HepG2 (cell line): ENCODE measurements around the gene DYDC2. TPM values are rescaled to one million over a fixed set of nuclear protein-coding genes. Genes with fewer than 3 reads are reported as not detected.

Source experiments
- ATF7 ChIP-seq, 2 experiments: fragments of 450-650 bp in 1 of 2; sonication (generic) in 1 of 2; formaldehyde crosslinking in 1 of 2; IDR thresholded peaks; 2 replicates each; pipeline versions ENCODE4 v1.4.0 to v1.6.1; 2016 to 2020; ENCODE audit warnings: antibody characterized with exemption in 1 of 2, mild to moderate bottlenecking in 1 of 2, missing genetic modification reagents in 1 of 2
- BHLHE40 ChIP-seq: IDR thresholded peaks from 2 replicates; pipeline ENCODE4 v1.6.1; 2011; ENCODE audit warnings: low read length, improper control_type of control experiment
- EP300 ChIP-seq, 3 experiments: sonication (generic) in 1 of 3; formaldehyde crosslinking in 1 of 3; IDR thresholded peaks; 2 replicates each; pipeline versions ENCODE4 v1.5.1 to v1.6.1; 2011 to 2020; ENCODE audit warnings: low read depth in 2 of 3, low read length in 2 of 3, borderline replicate concordance in 1 of 3, improper control_type of control experiment in 1 of 3, mild to moderate bottlenecking in 1 of 3, missing genetic modification reagents in 1 of 3, moderate library complexity in 1 of 3
- GZF1 ChIP-seq: sonication (generic); formaldehyde crosslinking; IDR thresholded peaks from 2 replicates; pipeline ENCODE4 v1.5.1; 2020; ENCODE audit warnings: mild to moderate bottlenecking, missing genetic modification reagents
- HCFC1 ChIP-seq: fragments of 150-350 bp; IDR thresholded peaks from 2 replicates; pipeline ENCODE4 v1.6.1; 2014; ENCODE audit warnings: low read depth, low read length
- HNRNPH1 ChIP-seq: fragments of 200-400 bp; formaldehyde crosslinking; optimal IDR thresholded peaks from 2 replicates; pipeline ENCODE3; 2017; ENCODE audit warnings: mild to moderate bottlenecking, low read depth, low read length
- HNRNPUL1 ChIP-seq: fragments of 200-400 bp; formaldehyde crosslinking; IDR thresholded peaks from 2 replicates; pipeline ENCODE4 v1.6.1; 2017; ENCODE audit warnings: low read depth, mild to moderate bottlenecking, low read length, moderate library complexity
- KLF9 ChIP-seq: IDR thresholded peaks from 2 replicates; pipeline ENCODE4 v1.6.1; 2016; ENCODE audit warnings: low read depth
- NFIC ChIP-seq: IDR thresholded peaks from 2 replicates; pipeline ENCODE4 v1.6.1; 2012; ENCODE audit warnings: mild to moderate bottlenecking, low read length, inconsistent platforms
- PHB2 ChIP-seq: fragments of 450-650 bp; IDR thresholded peaks from 2 replicates; pipeline ENCODE4 v1.6.1; 2018; ENCODE audit not compliant: partially characterized antibody
- PHF21A ChIP-seq: sonication (generic); formaldehyde crosslinking; IDR thresholded peaks from 2 replicates; pipeline ENCODE4 v1.5.0; 2020; ENCODE audit warnings: mild to moderate bottlenecking, missing genetic modification reagents
- SCMH1 ChIP-seq: sonication (generic); formaldehyde crosslinking; IDR thresholded peaks from 2 replicates; pipeline ENCODE4 v1.9.0; 2021; ENCODE audit warnings: missing genetic modification reagents, mild to moderate bottlenecking, borderline replicate concordance
- SMAD9 ChIP-seq: sonication (generic); formaldehyde crosslinking; IDR thresholded peaks from 2 replicates; pipeline ENCODE4 v1.5.1; 2020; ENCODE audit warnings: mild to moderate bottlenecking, missing genetic modification reagents
- SOX13 ChIP-seq, 3 experiments: fragments of 450-650 bp in 1 of 3; sonication (generic) in 1 of 3; formaldehyde crosslinking in 1 of 3; IDR thresholded peaks in 2 of 3; conservative IDR thresholded peaks in 1 of 3; 2 replicates each; pipeline versions ENCODE4 v1.5.0 to v1.6.1; 2016 to 2020; ENCODE audit warnings: antibody characterized with exemption in 1 of 3, mild to moderate bottlenecking in 1 of 3, missing compliant biosample characterization in 1 of 3, missing genetic modification reagents in 1 of 3, moderate library complexity in 1 of 3
- TEAD2 ChIP-seq: sonication (generic); formaldehyde crosslinking; IDR thresholded peaks from 2 replicates; pipeline ENCODE4 v1.9.0; 2021; ENCODE audit warnings: missing genetic modification reagents
- ZNF235 ChIP-seq: sonication (generic); formaldehyde crosslinking; IDR thresholded peaks from 2 replicates; pipeline ENCODE4 v1.8.1; 2023; ENCODE audit warnings: mild to moderate bottlenecking, missing genetic modification reagents, borderline replicate concordance
- ZNF772 ChIP-seq: sonication (generic); formaldehyde crosslinking; IDR thresholded peaks from 2 replicates; pipeline ENCODE4 v1.5.0; 2020; ENCODE audit warnings: mild to moderate bottlenecking, missing genetic modification reagents
- polyA plus RNA-seq, 8 experiments: library from polyadenylated mRNA; depleted of rRNA in 3 of 8; stranded (reverse) in 7 of 8; unstranded in 1 of 8; fragments of >200 nt; fragmentation: Illumina TruSeq in 4 of 8; extraction: Trizol in 4 of 8; gene quantifications; 2 replicates each; pipeline versions ENCODE4 v1.2.1 to v1.2.3, GENCODE V29; 2011 to 2016; ENCODE audit warnings: low read depth in 4 of 8, missing spikeins in 1 of 8, mixed read lengths in 1 of 8; ENCODE audit not compliant: insufficient read depth in 1 of 8
- total RNA-seq, 5 experiments: library from RNA; depleted of rRNA; stranded (reverse); fragments of >200 nt; fragmentation: Illumina TruSeq; extraction: Trizol; gene quantifications; 2 replicates each; pipeline ENCODE4 v1.2.3, GENCODE V29; 2016; ENCODE audit warnings: low read depth in 1 of 5
- TF ChIP-seq, protein P1 (sequence below): sonication (generic); formaldehyde crosslinking; IDR thresholded peaks from 2 replicates; pipeline ENCODE4 v1.4.0; 2020; ENCODE audit warnings: mild to moderate bottlenecking, missing genetic modification reagents
- TF ChIP-seq, protein P2 (sequence below): sonication (generic); IDR thresholded peaks from 2 replicates; pipeline ENCODE4 v1.6.1; 2016; ENCODE audit warnings: low read depth, borderline replicate concordance
- TF ChIP-seq, protein P3 (sequence below), 2 experiments: sonication (generic) in 1 of 2; formaldehyde crosslinking in 1 of 2; IDR thresholded peaks; 2 replicates each; pipeline versions ENCODE4 v1.4.0 to v1.6.1; 2016 to 2020; ENCODE audit warnings: borderline replicate concordance in 1 of 2, low read depth in 1 of 2, mild to moderate bottlenecking in 1 of 2, missing genetic modification reagents in 1 of 2
- TF ChIP-seq, protein P4 (sequence below): sonication (generic); formaldehyde crosslinking; IDR thresholded peaks from 2 replicates; pipeline ENCODE4 v1.8.0; 2022; ENCODE audit warnings: missing genetic modification reagents, mild to moderate bottlenecking, inconsistent platforms, borderline replicate concordance

DYDC2 gene
- total and polyA plus RNA-seq, 2 of the 13 experiments (the other 11 are each of a cell fraction or from before 2014, with no cell fraction given): 0.98 to 2.3 TPM

DNA sequence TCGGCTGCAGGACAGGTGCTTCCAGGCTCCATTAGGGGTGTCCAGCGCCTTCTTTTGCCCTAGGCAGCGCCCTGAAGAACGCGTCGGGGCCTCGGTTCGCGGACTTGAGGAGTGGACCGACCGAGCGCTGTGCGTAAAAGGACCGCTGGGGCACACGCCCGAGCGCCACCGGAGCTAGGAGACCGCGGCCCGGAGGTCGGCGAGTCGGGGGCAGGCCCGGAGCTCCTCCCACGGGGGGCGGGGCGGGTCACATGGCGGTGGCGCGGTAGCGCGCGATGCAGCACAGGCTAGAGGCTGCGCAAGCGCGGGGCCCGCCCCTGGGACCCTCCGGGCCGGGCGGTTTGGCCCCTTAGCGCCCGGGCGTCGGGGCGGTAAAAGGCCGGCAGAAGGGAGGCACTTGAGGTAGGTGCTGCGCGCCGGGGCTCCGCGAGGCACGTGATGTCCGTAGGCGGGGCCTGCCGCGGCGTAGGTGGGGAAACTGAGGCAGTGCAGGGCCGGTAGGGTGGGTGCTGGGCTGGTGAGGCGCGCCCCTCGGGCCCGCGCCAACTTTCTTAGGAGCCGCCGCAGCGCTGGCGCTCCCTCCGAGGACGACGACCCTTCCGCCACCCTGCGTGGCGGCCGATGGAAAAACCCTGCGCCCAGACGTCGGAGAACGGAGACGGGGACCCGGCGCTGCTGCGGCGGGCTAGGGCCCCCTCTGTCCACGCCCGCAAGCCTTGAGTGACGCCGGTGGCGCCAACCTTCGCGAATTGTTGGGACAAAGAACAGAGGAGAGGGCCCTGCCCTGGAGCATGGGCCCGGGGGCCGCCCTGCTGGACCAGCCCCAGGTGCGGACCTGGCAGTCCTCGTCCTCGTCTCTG, 51.9 kb downstream of the DYDC2 start, which contains the start of gene PRXL2A (continued):
- TF ChIP-seq PHB2: no peak
- TF ChIP-seq NFIC: no peak
- TF ChIP-seq KLF9 (CRISPR knock-in tag): no peak
- no peak for TF ChIP-seq HCFC1
- no peak for TF ChIP-seq SOX13 (IDR thresholded peaks at IDR 0.05)
- no peak for TF ChIP-seq SOX13 (CRISPR knock-in tag; conservative IDR thresholded peaks at IDR 0.05 in 1 of 2, IDR thresholded peaks at IDR 0.05 in 1 of 2)
- TF ChIP-seq HNRNPH1: no peak
- TF ChIP-seq, protein P1, sequence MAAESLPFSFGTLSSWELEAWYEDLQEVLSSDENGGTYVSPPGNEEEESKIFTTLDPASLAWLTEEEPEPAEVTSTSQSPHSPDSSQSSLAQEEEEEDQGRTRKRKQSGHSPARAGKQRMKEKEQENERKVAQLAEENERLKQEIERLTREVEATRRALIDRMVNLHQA (CRISPR knock-in tag): no peak
- TF ChIP-seq, protein P2, sequence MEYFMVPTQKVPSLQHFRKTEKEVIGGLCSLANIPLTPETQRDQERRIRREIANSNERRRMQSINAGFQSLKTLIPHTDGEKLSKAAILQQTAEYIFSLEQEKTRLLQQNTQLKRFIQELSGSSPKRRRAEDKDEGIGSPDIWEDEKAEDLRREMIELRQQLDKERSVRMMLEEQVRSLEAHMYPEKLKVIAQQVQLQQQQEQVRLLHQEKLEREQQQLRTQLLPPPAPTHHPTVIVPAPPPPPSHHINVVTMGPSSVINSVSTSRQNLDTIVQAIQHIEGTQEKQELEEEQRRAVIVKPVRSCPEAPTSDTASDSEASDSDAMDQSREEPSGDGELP: peak; percentile 8; the same call in 1 of the 2 replicates
- TF ChIP-seq ZNF772 (CRISPR knock-in tag): peak; percentile 53
- peak; percentile 52; the same call in 1 of the 2 replicates for TF ChIP-seq GZF1 (CRISPR knock-in tag)
- TF ChIP-seq HNRNPUL1: no peak
- TF ChIP-seq, protein P3, sequence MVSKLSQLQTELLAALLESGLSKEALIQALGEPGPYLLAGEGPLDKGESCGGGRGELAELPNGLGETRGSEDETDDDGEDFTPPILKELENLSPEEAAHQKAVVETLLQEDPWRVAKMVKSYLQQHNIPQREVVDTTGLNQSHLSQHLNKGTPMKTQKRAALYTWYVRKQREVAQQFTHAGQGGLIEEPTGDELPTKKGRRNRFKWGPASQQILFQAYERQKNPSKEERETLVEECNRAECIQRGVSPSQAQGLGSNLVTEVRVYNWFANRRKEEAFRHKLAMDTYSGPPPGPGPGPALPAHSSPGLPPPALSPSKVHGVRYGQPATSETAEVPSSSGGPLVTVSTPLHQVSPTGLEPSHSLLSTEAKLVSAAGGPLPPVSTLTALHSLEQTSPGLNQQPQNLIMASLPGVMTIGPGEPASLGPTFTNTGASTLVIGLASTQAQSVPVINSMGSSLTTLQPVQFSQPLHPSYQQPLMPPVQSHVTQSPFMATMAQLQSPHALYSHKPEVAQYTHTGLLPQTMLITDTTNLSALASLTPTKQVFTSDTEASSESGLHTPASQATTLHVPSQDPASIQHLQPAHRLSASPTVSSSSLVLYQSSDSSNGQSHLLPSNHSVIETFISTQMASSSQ (IDR thresholded peaks at IDR 0.05; ENCODE audit: low read depth): no peak
- TF ChIP-seq, protein P3 (CRISPR knock-in tag; IDR thresholded peaks at IDR 0.05; ENCODE audit: borderline replicate concordance): no peak; the same call in 1 of the 2 replicates
- TF ChIP-seq SMAD9 (CRISPR knock-in tag): no peak
- peak; percentile 41 for TF ChIP-seq BHLHE40
- TF ChIP-seq, protein P4, sequence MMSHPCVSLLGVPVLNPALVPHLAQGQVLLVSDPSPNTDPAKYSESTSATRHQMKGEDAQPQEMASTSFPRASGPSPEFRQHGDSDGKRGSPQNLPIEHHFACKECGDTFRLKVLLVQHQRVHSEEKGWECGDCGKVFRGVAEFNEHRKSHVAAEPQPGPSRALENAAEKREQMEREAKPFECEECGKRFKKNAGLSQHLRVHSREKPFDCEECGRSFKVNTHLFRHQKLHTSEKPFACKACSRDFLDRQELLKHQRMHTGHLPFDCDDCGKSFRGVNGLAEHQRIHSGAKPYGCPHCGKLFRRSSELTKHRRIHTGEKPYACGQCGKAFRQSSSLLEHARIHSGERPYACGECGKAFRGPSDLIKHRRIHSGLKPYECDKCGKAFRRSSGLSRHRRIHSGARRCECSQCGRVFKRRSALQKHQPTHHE: no peak; the same call in 1 of the 2 replicates
- peak in 1 of 2 experiments; percentile 52; a peak in 1 of 4 replicates for TF ChIP-seq EP300 (IDR thresholded peaks at IDR 0.05; ENCODE audit: low read depth in 2 of 2, low read length in 2 of 2)
- no peak for TF ChIP-seq EP300 (CRISPR knock-in tag; IDR thresholded peaks at IDR 0.05; ENCODE audit: borderline replicate concordance)
- no peak for TF ChIP-seq TEAD2
- peak; percentile 54 for TF ChIP-seq PHF21A (CRISPR knock-in tag)
- no peak for TF ChIP-seq ATF7 (IDR thresholded peaks at IDR 0.05)
- no peak for TF ChIP-seq ATF7 (CRISPR knock-in tag; IDR thresholded peaks at IDR 0.05)
- no peak for TF ChIP-seq SCMH1
- peak; percentile 82; the same call in 1 of the 2 replicates for TF ChIP-seq ZNF235 (CRISPR knock-in tag)
